HL-60 (cell line): Measurements from ENCODE around the gene MYCBP2.
"Not testable (repeated sequence)": the region's sequence is repeated elsewhere in the genome, so short reads cannot be mapped to it uniquely, and the experiment has no call there.

Source experiments
- DNase-seq, 2 experiments: peaks; one replicate each; pipeline ENCODE4 v3.0.0-alpha.2; 2010 to 2020; ENCODE audit warnings: low read depth in 1 of 2, low spot score in 1 of 2
- H3K27ac ChIP-seq: fragments of 250-450 bp; sonication (Bioruptor Pico); replicated peaks from 2 replicates; pipeline ENCODE4 v1.5.1; 2020; ENCODE audit warnings: mild to moderate bottlenecking, moderate library complexity
- H3K27me3 ChIP-seq: fragments of 250-450 bp; sonication (Bioruptor Pico); 2 replicates; pipeline ENCODE4 v1.5.1; 2021; ENCODE audit warnings: mild to moderate bottlenecking, moderate library complexity; ENCODE audit not compliant: insufficient read depth, poor library complexity, severe bottlenecking
- H3K4me3 ChIP-seq: replicated peaks from 2 replicates; pipeline ENCODE4 v1.5.1; 2011; ENCODE audit warnings: mild to moderate bottlenecking, control low read depth, low read length; ENCODE audit not compliant: insufficient read depth
- CTCF ChIP-seq: IDR thresholded peaks from one replicate; pipeline ENCODE4 v1.5.1; 2011; ENCODE audit warnings: low read length, control low read depth, inconsistent platforms; ENCODE audit not compliant: insufficient read depth
- GABPA ChIP-seq: IDR thresholded peaks from 2 replicates; pipeline ENCODE4 v1.6.1; 2012; ENCODE audit warnings: low read depth
- POLR2AphosphoS5 ChIP-seq: IDR thresholded peaks from 2 replicates; pipeline ENCODE4 v1.6.1; 2012; ENCODE audit warnings: low read depth
- REST ChIP-seq: IDR thresholded peaks from 2 replicates; pipeline ENCODE4 v1.6.1; 2012; ENCODE audit warnings: low read depth; ENCODE audit not compliant: insufficient replicate concordance
- SPI1 ChIP-seq: IDR thresholded peaks from 2 replicates; pipeline ENCODE4 v1.6.1; 2012; ENCODE audit warnings: low read depth, mild to moderate bottlenecking, borderline replicate concordance

Gene MYCBP2

GRCh38 chr13:77291774-77292173 is 35.1 kb downstream of the MYCBP2 start:
- TF ChIP-seq POLR2AphosphoS5: no peak
- TF ChIP-seq CTCF: no peak
- TF ChIP-seq REST: no peak
- no peak for TF ChIP-seq SPI1
- TF ChIP-seq GABPA: no peak
- no peak overlapping the region for H3K4me3 ChIP-seq
- no peaks in the 10 kb centered on the region for H3K27me3 ChIP-seq
- H3K27ac ChIP-seq: no peak overlapping the region
- DNase-seq: no peak

- Histone ChIP-seq H3K27ac (no peak overlapping the region), H3K27me3 (no peaks in the 10 kb centered on the region), H3K4me3 (no peak overlapping the region)
- TF ChIP-seq POLR2AphosphoS5: no peak
- no peak for TF ChIP-seq SPI1
- TF ChIP-seq GABPA: no peak
- no peak for TF ChIP-seq REST
- TF ChIP-seq CTCF: no peak
- DNase-seq: no peak
These were observed 36.6 kb downstream of the MYCBP2 start for GRCh38 chr13:77290342-77290741.

GRCh38 chr13:77289851-77290250 is 37.0 kb downstream of the MYCBP2 start:
- Histone ChIP-seq H3K27me3 (no peaks in the 10 kb centered on the region), H3K4me3 (no peak overlapping the region), H3K27ac (no peak overlapping the region)
- TF ChIP-seq REST (no peak), CTCF (no peak), SPI1 (no peak), POLR2AphosphoS5 (no peak), GABPA (no peak)
- DNase-seq: no peak

- H3K27ac ChIP-seq, H3K27me3 ChIP-seq, H3K4me3 ChIP-seq, DNase-seq: not testable (repeated sequence)
These were observed 41.3 kb downstream of the MYCBP2 start for GRCh38 chr13:77285632-77286031.
